GM12874 (cell line): ENCODE results near the gene EYS.

ENCODE experiments used
- CTCF ChIP-seq: IDR thresholded peaks from 2 replicates; pipeline ENCODE4 v1.5.1; 2011; ENCODE audit warnings: low read depth, mild to moderate bottlenecking, control low read depth, low read length, moderate library complexity; ENCODE audit not compliant: insufficient read depth

EYS gene

GRCh38 chr6:64644024-64644423 lies 1063.0 kb downstream of the EYS start:
- TF ChIP-seq CTCF: no peak

GRCh38 chr6:64630901-64631300 lies 1076.1 kb downstream of the EYS start:
- TF ChIP-seq CTCF: no peak

GRCh38 chr6:64622944-64623343 lies 1084.1 kb downstream of the EYS start:
- TF ChIP-seq CTCF: no peak

DNA sequence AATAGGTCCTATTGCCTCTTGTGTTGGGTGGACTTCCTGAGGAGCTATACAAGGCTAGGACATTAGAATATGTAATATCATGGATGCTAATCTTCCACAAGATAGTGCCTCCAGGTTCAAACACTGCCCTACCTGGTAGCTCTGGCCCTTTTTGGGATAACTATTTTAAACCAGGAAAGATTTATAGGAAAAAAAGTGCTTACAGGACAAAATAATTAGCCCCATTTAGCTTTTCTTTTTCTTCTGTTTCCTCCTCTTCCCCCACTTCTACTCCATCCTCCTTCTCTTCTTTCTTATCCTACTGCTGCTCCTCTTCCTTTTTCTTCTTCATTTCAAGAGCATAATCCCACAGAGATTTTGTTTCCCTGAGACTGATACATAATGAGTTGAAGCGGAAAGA lies 1104.0 kb downstream of the EYS start:
- no peak for TF ChIP-seq CTCF

- no peak for TF ChIP-seq CTCF
These were observed 1115.4 kb downstream of the EYS start for GRCh38 chr6:64591676-64592036.

DNA sequence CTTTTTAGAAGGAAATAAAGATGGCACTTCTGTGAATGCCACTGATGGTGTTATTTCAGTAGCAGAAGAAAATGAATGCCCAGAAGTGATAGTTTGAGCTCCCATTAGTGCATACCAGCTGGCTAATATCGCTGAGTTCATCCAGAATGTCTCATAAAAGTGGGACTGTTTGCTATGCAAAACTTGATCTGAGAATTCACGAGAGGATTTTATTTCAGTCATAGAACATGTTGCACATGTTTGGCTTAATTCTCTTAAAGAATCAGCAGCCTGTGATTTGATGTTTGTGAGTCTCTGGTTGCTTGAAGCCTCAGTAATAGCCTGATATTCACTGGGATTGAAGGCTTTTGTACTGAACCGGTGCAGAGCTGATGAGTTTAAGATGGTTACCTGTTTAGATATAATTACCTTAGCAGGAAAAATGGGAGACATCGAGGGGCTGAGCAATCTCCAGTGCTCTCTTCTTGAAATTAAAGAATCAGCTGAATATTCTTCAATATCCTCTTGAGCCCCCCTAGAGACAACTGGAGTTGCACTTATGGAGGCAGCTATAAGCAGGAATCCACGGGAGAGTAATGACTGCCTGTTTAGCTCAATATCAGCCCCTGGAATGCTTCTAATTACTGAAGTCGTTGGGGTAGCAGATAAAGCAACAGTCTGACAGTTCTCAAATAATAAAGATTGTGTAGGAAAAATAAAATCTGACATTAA lies 1115.9 kb downstream of the EYS start:
- TF ChIP-seq CTCF: no peak

DNA sequence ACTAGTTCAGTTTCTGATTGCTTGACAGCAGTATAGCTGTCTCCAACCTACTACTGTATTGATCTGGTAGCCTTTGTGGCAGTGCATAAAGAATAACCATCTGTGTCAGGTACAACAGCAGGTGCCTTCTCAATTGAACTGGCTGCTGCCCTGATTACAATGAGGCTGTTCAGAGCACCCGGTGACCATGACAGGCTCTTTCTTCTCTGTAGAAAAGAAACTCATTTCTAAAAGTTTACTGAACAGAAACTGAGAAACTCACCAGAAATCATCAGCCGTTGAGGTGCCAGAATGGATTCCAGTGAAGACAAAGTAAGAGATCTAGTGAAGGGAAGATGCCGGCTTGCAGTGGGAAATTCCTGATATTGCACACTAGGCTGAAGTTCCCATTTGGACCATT lies 1117.1 kb downstream of the EYS start:
- TF ChIP-seq CTCF: no peak

DNA sequence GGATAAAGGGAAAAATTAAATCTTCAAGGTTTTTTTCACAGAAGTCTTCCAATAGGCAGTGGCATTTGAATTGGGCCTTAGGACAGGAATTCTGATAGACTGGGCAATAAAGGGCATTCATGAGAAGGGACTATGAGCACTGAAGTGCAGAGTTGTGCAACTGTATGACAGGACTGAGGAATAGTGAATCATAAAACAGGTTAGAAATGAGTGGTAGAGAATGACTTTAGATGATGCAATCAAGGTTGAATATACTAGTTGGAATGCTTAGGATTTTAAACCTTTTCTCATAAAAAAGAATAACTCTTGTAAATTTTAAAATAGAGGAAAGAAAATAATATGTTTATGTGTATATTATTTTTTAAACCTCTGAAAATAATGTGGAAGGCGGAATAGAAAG lies 1126.7 kb downstream of the EYS start:
- TF ChIP-seq CTCF: no peak
